ENCODE results near the gene PLCH1. TPM values are rescaled to one million over a fixed set of nuclear protein-coding genes. Genes with fewer than 3 reads are reported as not detected.

The PLCH1 gene
- total RNA-seq, 1 experiment from 2014 or later, result 3.1 TPM

- no TSS peak for BruUV-seq (replicated peaks)
- TF ChIP-seq EZH2 (IDR thresholded peaks at IDR 0.05; ENCODE audit: borderline replicate concordance, low read depth, low read length, poor library complexity, severe bottlenecking) (no peak), CTCF (conservative IDR thresholded peaks at IDR 0.05; ENCODE audit: low read depth, low read length) (no peak)
- Histone ChIP-seq H3K27ac (ENCODE audit: low read depth, low read length, poor library complexity, severe bottlenecking) (no peak overlapping the region), H3K4me1 (ENCODE audit: insufficient read depth, low read length, poor library complexity, severe bottlenecking) (peaks cover 5% of the 10 kb centered on the region), H3K27me3 (replicated peaks; ENCODE audit: insufficient read depth, low read depth, low read length, poor library complexity) (no peaks in the 10 kb centered on the region), H3K9me3 (ENCODE audit: low read depth, low read length, poor library complexity, severe bottlenecking) (no peaks in the 10 kb centered on the region), H3K4me3 (ENCODE audit: low read depth, low read length, poor library complexity, severe bottlenecking) (no peak overlapping the region), H3K36me3 (ENCODE audit: insufficient read depth, low read length, poor library complexity, severe bottlenecking) (no peaks in the 10 kb centered on the region)
- intact Hi-C loops (cut with micrococcal nuclease; ENCODE audit: unreplicated experiment), result no loop called here
- ChIA-PET POLR2A (ENCODE audit: low non-redundant PET) (no interaction called here), CTCF (no interaction called here)
- no peak for DNase-seq (ENCODE audit: low spot score)
These were observed 372.6 kb downstream of the PLCH1 start for GRCh38 chr3:155372281-155372680.

- H3K4me3 ChIP-seq (ENCODE audit: low read depth, low read length, poor library complexity, severe bottlenecking), result no peak overlapping the region
- H3K36me3 ChIP-seq (ENCODE audit: insufficient read depth, low read length, poor library complexity, severe bottlenecking), result no peaks in the 10 kb centered on the region
- no peaks in the 10 kb centered on the region for H3K9me3 ChIP-seq (ENCODE audit: low read depth, low read length, poor library complexity, severe bottlenecking)
- intact Hi-C loops (cut with micrococcal nuclease; ENCODE audit: unreplicated experiment), result no loop called here
- H3K4me1 ChIP-seq (ENCODE audit: insufficient read depth, low read length, poor library complexity, severe bottlenecking), result peaks cover 5% of the 10 kb centered on the region
- CTCF ChIA-PET, result no interaction called here
- TF ChIP-seq EZH2 (IDR thresholded peaks at IDR 0.05; ENCODE audit: borderline replicate concordance, low read depth, low read length, poor library complexity, severe bottlenecking) (no peak), CTCF (conservative IDR thresholded peaks at IDR 0.05; ENCODE audit: low read depth, low read length) (no peak)
- DNase-seq (ENCODE audit: low spot score), result no peak
- BruUV-seq (replicated peaks), result no TSS peak
- no peaks in the 10 kb centered on the region for H3K27me3 ChIP-seq (replicated peaks; ENCODE audit: insufficient read depth, low read depth, low read length, poor library complexity)
- no peak overlapping the region for H3K27ac ChIP-seq (ENCODE audit: low read depth, low read length, poor library complexity, severe bottlenecking)
- POLR2A ChIA-PET (ENCODE audit: low non-redundant PET), result no interaction called here
These were observed 373.9 kb downstream of the PLCH1 start for GRCh38 chr3:155370764-155371503.

- Histone ChIP-seq H3K4me3 (ENCODE audit: low read depth, low read length, poor library complexity, severe bottlenecking) (no peak overlapping the region), H3K27me3 (replicated peaks; ENCODE audit: insufficient read depth, low read depth, low read length, poor library complexity) (no peaks in the 10 kb centered on the region), H3K36me3 (ENCODE audit: insufficient read depth, low read length, poor library complexity, severe bottlenecking) (no peaks in the 10 kb centered on the region), H3K9me3 (ENCODE audit: low read depth, low read length, poor library complexity, severe bottlenecking) (peaks cover 6% of the 10 kb centered on the region), H3K27ac (ENCODE audit: low read depth, low read length, poor library complexity, severe bottlenecking) (no peak overlapping the region), H3K4me1 (ENCODE audit: insufficient read depth, low read length, poor library complexity, severe bottlenecking) (peaks cover 5% of the 10 kb centered on the region)
- DNase-seq (ENCODE audit: low spot score), result no peak
- intact Hi-C loops (cut with micrococcal nuclease; ENCODE audit: unreplicated experiment), result no loop called here
- CTCF ChIA-PET, result no interaction called here
- TF ChIP-seq EZH2 (IDR thresholded peaks at IDR 0.05; ENCODE audit: borderline replicate concordance, low read depth, low read length, poor library complexity, severe bottlenecking), result no peak
- TF ChIP-seq CTCF (conservative IDR thresholded peaks at IDR 0.05; ENCODE audit: low read depth, low read length), result no peak
- no TSS peak for BruUV-seq (replicated peaks)
- POLR2A ChIA-PET (ENCODE audit: low non-redundant PET), result no interaction called here
These were observed 374.7 kb downstream of the PLCH1 start for GRCh38 chr3:155370198-155370597.

Measured in A673 (cell line).